GM23338 (cell line): ENCODE results near the gene NOX5. TPM values are rescaled to one million over a fixed set of nuclear protein-coding genes. Genes with fewer than 3 reads are reported as not detected.

ENCODE experiments used
- ATAC-seq: fragments of 200-7000 bp; cut with Tn5 transposase; 3 replicates; pipeline ENCODE4 v1.9.1; 2020
- DNase-seq: peaks from one replicate; pipeline ENCODE4 v3.0.0-alpha.2; 2015; ENCODE audit warnings: low spot score
- H2AFZ ChIP-seq: fragments of 200-600 bp; sonication (generic); 2 replicates; pipeline ENCODE4 v1.8.0; 2016; ENCODE audit warnings: antibody characterized with exemption, mild to moderate bottlenecking, moderate library complexity
- H3F3A ChIP-seq: fragments of 200-600 bp; sonication (generic); replicated peaks from 2 replicates; pipeline ENCODE4 v1.8.0; 2017; ENCODE audit warnings: antibody characterized with exemption, mixed run types, low read depth
- H3K27ac ChIP-seq: fragments of 200-600 bp; sonication (generic); 2 replicates; pipeline ENCODE4 v1.6.1; 2016; ENCODE audit warnings: low read depth
- H3K27me3 ChIP-seq: fragments of 200-600 bp; sonication (generic); 2 replicates; pipeline ENCODE4 v1.8.0; 2016; ENCODE audit warnings: mild to moderate bottlenecking, mixed run types, moderate library complexity; ENCODE audit not compliant: insufficient read depth
- H3K36me3 ChIP-seq: fragments of 200-600 bp; sonication (generic); 2 replicates; pipeline ENCODE4 v1.8.0; 2016; ENCODE audit warnings: mild to moderate bottlenecking; ENCODE audit not compliant: insufficient read depth
- H3K4me1 ChIP-seq: fragments of 200-600 bp; sonication (generic); 2 replicates; pipeline ENCODE4 v1.8.0; 2016; ENCODE audit warnings: mild to moderate bottlenecking, moderate library complexity; ENCODE audit not compliant: insufficient read depth
- H3K4me2 ChIP-seq: fragments of 200-600 bp; sonication (generic); 2 replicates; pipeline ENCODE4 v1.7.1; 2017; ENCODE audit warnings: mixed run types
- H3K4me3 ChIP-seq: fragments of 200-600 bp; sonication (generic); 2 replicates; pipeline ENCODE4 v1.6.1; 2016; ENCODE audit warnings: mixed run types
- H3K79me2 ChIP-seq: fragments of 200-600 bp; sonication (generic); replicated peaks from 2 replicates; pipeline ENCODE4 v1.8.0; 2017; ENCODE audit warnings: mild to moderate bottlenecking; ENCODE audit not compliant: insufficient read depth
- H3K9me2 ChIP-seq: fragments of 200-600 bp; sonication (generic); 2 replicates; pipeline ENCODE4 v1.8.0; 2017; ENCODE audit not compliant: insufficient read depth
- H4K20me1 ChIP-seq: fragments of 200-600 bp; sonication (generic); replicated peaks from 2 replicates; pipeline ENCODE4 v1.8.0; 2017; ENCODE audit warnings: mild to moderate bottlenecking; ENCODE audit not compliant: insufficient read depth
- H3K27ac Mint-ChIP-seq: 2 replicates; pipeline ENCODE4 v1.8.0; 2020; ENCODE audit warnings: inconsistent platforms, mild to moderate bottlenecking, moderate library complexity, mixed read lengths
- H3K27me3 Mint-ChIP-seq: 3 replicates; pipeline ENCODE4 v1.8.0; 2022; ENCODE audit warnings: low read depth, mild to moderate bottlenecking, moderate library complexity, mixed read lengths, inconsistent platforms; ENCODE audit not compliant: insufficient read depth, poor library complexity
- H3K36me3 Mint-ChIP-seq: 3 replicates; pipeline ENCODE4 v1.8.0; 2021; ENCODE audit warnings: low read depth, mild to moderate bottlenecking, inconsistent platforms, moderate library complexity, mixed read lengths
- H3K4me1 Mint-ChIP-seq: 3 replicates; pipeline ENCODE4 v1.8.0; 2020; ENCODE audit warnings: mild to moderate bottlenecking, inconsistent platforms, mixed read lengths
- H3K4me3 Mint-ChIP-seq: 3 replicates; pipeline ENCODE4 v1.8.0; 2021; ENCODE audit warnings: moderate library complexity, mild to moderate bottlenecking, inconsistent platforms, mixed read lengths
- H3K9me3 Mint-ChIP-seq: 3 replicates; pipeline ENCODE4 v1.8.0; 2020; ENCODE audit warnings: moderate library complexity, mild to moderate bottlenecking, inconsistent platforms, mixed read lengths
- CREB1 ChIP-seq: fragments of 250-450 bp; sonication (Bioruptor Pico); IDR thresholded peaks from 2 replicates; pipeline ENCODE4 v1.5.0; 2020; ENCODE audit warnings: low read depth, mild to moderate bottlenecking, moderate library complexity
- CTCF ChIP-seq, 2 experiments: fragments of 200-600 bp in 1 of 2; sonication (generic) in 1 of 2; conservative IDR thresholded peaks; 2 replicates each; pipeline versions ENCODE4 v1.5.1 to v1.6.1; 2016 to 2017; ENCODE audit warnings: antibody characterized with exemption in 2 of 2, low read depth in 2 of 2, mild to moderate bottlenecking in 2 of 2, moderate library complexity in 1 of 2
- ETS1 ChIP-seq: IDR thresholded peaks from 2 replicates; pipeline ENCODE4 v1.6.1; 2016; ENCODE audit warnings: antibody characterized with exemption
- EZH2 ChIP-seq: fragments of 200-600 bp; sonication (generic); IDR thresholded peaks from one replicate; pipeline ENCODE4 v1.8.0; 2017; ENCODE audit warnings: antibody characterized with exemption, mild to moderate bottlenecking, low read depth; ENCODE audit not compliant: unreplicated experiment
- EZH2phosphoT487 ChIP-seq: fragments of 200-600 bp; sonication (generic); IDR thresholded peaks from one replicate; pipeline ENCODE4 v1.8.1; 2018; ENCODE audit warnings: antibody characterized with exemption; ENCODE audit not compliant: unreplicated experiment
- JUNB ChIP-seq: IDR thresholded peaks from one replicate; pipeline ENCODE4 v1.6.1; 2016; ENCODE audit warnings: antibody characterized with exemption; ENCODE audit not compliant: unreplicated experiment
- NANOG ChIP-seq: IDR thresholded peaks from 2 replicates; pipeline ENCODE4 v1.6.1; 2016; ENCODE audit warnings: antibody characterized with exemption, borderline replicate concordance
- POLR2AphosphoS5 ChIP-seq: IDR thresholded peaks from 2 replicates; pipeline ENCODE4 v1.6.1; 2016; ENCODE audit warnings: antibody characterized with exemption, low read depth
- STAT1 ChIP-seq: IDR thresholded peaks from one replicate; pipeline ENCODE4 v1.6.1; 2016; ENCODE audit warnings: antibody characterized with exemption; ENCODE audit not compliant: unreplicated experiment
- ZNF114 ChIP-seq: fragments of 250-450 bp; sonication (Bioruptor Pico); IDR thresholded peaks from 2 replicates; pipeline ENCODE4 v1.5.0; 2020; ENCODE audit warnings: mild to moderate bottlenecking, moderate library complexity
- ZNF331 ChIP-seq: fragments of 250-450 bp; sonication (Bioruptor Pico); IDR thresholded peaks from 2 replicates; pipeline ENCODE4 v1.5.0; 2020; ENCODE audit warnings: low read depth, mild to moderate bottlenecking, moderate library complexity
- ZNF462 ChIP-seq: fragments of 250-450 bp; sonication (Bioruptor Pico); IDR thresholded peaks from 2 replicates; pipeline ENCODE4 v1.5.0; 2020; ENCODE audit warnings: mild to moderate bottlenecking, moderate library complexity
- polyA plus RNA-seq: library from polyadenylated mRNA; unstranded; fragments of >200 nt; fragmentation: Nextera tagmentation; extraction: Ambion mirVana; gene quantifications from 2 replicates; pipeline ENCODE4 v1.2.1, GENCODE V29; 2016
- total RNA-seq: library from RNA; depleted of rRNA; stranded (reverse); fragments of >200 nt; shearing (Covaris generic); gene quantifications from 2 replicates; pipeline ENCODE4 v1.2.3, GENCODE V29; 2014
- TF ChIP-seq, protein P1 (sequence below): IDR thresholded peaks from one replicate; pipeline ENCODE4 v1.6.1; 2018; ENCODE audit warnings: antibody characterized with exemption; ENCODE audit not compliant: unreplicated experiment

Gene NOX5
- total and polyA plus RNA-seq, 2 experiments from 2014 or later: 0.03 TPM; not detected in 1

DNA sequence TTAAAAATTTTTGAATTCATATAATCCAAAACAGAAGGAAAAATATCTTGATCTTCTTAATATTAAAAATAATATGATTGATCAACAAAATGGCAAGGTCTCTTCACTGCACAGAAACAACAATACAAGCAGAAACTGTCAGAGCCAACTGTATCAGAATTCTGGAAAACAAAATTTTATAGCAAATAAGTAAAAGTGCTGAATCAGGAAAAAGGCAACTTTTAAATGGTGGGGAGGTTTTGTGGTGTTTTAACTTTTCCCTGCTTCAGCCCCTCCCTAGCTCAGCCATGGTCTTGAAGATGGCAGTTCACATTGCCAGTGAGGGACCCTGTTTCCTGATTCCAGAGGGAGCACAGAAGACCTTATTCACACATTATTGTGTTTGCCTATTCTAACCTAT is 46.5 kb upstream of the NOX5 start:
- Mint-ChIP-seq H3K4me1 (no peaks in the 10 kb centered on the region), H3K36me3 (peaks cover 22% of the 10 kb centered on the region), H3K4me3 (no peak overlapping the region), H3K9me3 (peaks cover 35% of the 10 kb centered on the region), H3K27ac (no peak overlapping the region), H3K27me3 (no peaks in the 10 kb centered on the region)
- ATAC-seq (no peak), DNase-seq (no peak)
- no peak overlapping the region for H3K4me2 ChIP-seq
- H3K4me3 ChIP-seq: no peak overlapping the region
- H3K36me3 ChIP-seq: no peaks in the 10 kb centered on the region; the same call in 1 of the 2 replicates
- no peaks in the 10 kb centered on the region for H3F3A ChIP-seq
- no peaks in the 10 kb centered on the region for H3K79me2 ChIP-seq
- peaks cover 9% of the 10 kb centered on the region; the same call in 1 of the 2 replicates for H3K9me2 ChIP-seq
- H4K20me1 ChIP-seq: no peaks in the 10 kb centered on the region
- H3K27ac ChIP-seq: no peak overlapping the region
- H3K4me1 ChIP-seq: no peaks in the 10 kb centered on the region
- TF ChIP-seq, protein P1, sequence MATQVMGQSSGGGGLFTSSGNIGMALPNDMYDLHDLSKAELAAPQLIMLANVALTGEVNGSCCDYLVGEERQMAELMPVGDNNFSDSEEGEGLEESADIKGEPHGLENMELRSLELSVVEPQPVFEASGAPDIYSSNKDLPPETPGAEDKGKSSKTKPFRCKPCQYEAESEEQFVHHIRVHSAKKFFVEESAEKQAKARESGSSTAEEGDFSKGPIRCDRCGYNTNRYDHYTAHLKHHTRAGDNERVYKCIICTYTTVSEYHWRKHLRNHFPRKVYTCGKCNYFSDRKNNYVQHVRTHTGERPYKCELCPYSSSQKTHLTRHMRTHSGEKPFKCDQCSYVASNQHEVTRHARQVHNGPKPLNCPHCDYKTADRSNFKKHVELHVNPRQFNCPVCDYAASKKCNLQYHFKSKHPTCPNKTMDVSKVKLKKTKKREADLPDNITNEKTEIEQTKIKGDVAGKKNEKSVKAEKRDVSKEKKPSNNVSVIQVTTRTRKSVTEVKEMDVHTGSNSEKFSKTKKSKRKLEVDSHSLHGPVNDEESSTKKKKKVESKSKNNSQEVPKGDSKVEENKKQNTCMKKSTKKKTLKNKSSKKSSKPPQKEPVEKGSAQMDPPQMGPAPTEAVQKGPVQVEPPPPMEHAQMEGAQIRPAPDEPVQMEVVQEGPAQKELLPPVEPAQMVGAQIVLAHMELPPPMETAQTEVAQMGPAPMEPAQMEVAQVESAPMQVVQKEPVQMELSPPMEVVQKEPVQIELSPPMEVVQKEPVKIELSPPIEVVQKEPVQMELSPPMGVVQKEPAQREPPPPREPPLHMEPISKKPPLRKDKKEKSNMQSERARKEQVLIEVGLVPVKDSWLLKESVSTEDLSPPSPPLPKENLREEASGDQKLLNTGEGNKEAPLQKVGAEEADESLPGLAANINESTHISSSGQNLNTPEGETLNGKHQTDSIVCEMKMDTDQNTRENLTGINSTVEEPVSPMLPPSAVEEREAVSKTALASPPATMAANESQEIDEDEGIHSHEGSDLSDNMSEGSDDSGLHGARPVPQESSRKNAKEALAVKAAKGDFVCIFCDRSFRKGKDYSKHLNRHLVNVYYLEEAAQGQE: no peak
- TF ChIP-seq STAT1 (no peak), POLR2AphosphoS5 (no peak), EZH2 (no peak), ETS1 (no peak), EZH2phosphoT487 (no peak), NANOG (no peak), ZNF462 (CRISPR knock-in tag) (no peak), CREB1 (CRISPR knock-in tag) (no peak), ZNF331 (CRISPR knock-in tag) (no peak), CTCF (conservative IDR thresholded peaks at IDR 0.05; ENCODE audit: low read depth in 2 of 2) (no peak), JUNB (no peak), ZNF114 (CRISPR knock-in tag) (no peak)
- no peaks in the 10 kb centered on the region for H3K27me3 ChIP-seq
- H2AFZ ChIP-seq: no peak overlapping the region
